Testis (tissue), 3 donors: ENCODE measurements around the gene BAIAP2L1. TPM values are rescaled to one million over a fixed set of nuclear protein-coding genes. Genes with fewer than 3 reads are reported as not detected.
A peak's percentile ranks its signal among the peaks of the same experiment; 100 is the strongest.

Experiments used
- DNase-seq: peaks from one replicate; pipeline ENCODE4 v3.0.0-alpha.2; 2019
- H3K27ac ChIP-seq, 2 donors: fragments of 200-600 bp; sonication (generic); one replicate each; pipeline ENCODE4 v1.5.1; 2019
- H3K27me3 ChIP-seq: fragments of 200-600 bp; sonication (generic); one replicate; pipeline ENCODE4 v1.5.1; 2019
- H3K36me3 ChIP-seq: fragments of 200-600 bp; sonication (generic); one replicate; pipeline ENCODE4 v1.5.1; 2017; ENCODE audit warnings: low read depth; ENCODE audit errors: missing control alignments
- H3K4me1 ChIP-seq: fragments of 200-600 bp; sonication (generic); one replicate; pipeline ENCODE4 v1.5.1; 2019
- H3K4me3 ChIP-seq, 2 donors: fragments of 200-600 bp; sonication (generic); one replicate each; pipeline ENCODE4 v1.5.1; 2017 to 2019
- H3K9me3 ChIP-seq: fragments of 200-600 bp; sonication (generic); one replicate; pipeline ENCODE4 v1.5.1; 2017
- CTCF ChIP-seq, 3 experiments: fragments of 450-650 bp in 2 of 3; fragments of 200-600 bp in 1 of 3; sonication (generic) in 1 of 3; IDR thresholded peaks; one replicate each; pipeline ENCODE4 v1.5.1; 2016 to 2019; ENCODE audit warnings: antibody characterized with exemption in 3 of 3, mild to moderate bottlenecking in 2 of 3, moderate library complexity in 1 of 3
- POLR2A ChIP-seq: fragments of 450-650 bp; IDR thresholded peaks from one replicate; pipeline ENCODE4 v1.6.1; 2017; ENCODE audit warnings: antibody characterized with exemption, mild to moderate bottlenecking, moderate library complexity
- WGBS, 2 donors: methylation state at CpG; one replicate each; pipeline ENCODE4 v1.1.5; 2018; 5-methylcytosine and 5-hydroxymethylcytosine counted together
- intact Hi-C: fragments of 100-400 bp; cut with DNase I; formaldehyde crosslinking; loops from one replicate; pipeline ENCODE4 v1.15.1; 2023; ENCODE audit warnings: low total_unique reads
- polyA plus RNA-seq: library from polyadenylated mRNA; stranded (reverse); fragments of 350-450 nt; fragmentation: Illumina TruSeq; extraction: RNeasy Lipid Tissue Mini Kit (QIAGEN cat#74804); gene quantifications from one replicate; pipeline ENCODE4 v1.2.3, GENCODE V29; 2014; ENCODE audit warnings: low read depth, low replicate concordance; ENCODE audit not compliant: insufficient read depth
- total RNA-seq, 2 donors: library from RNA; depleted of rRNA; stranded (reverse); fragments of >200 nt; gene quantifications; one replicate each; pipeline ENCODE4 v1.2.3, GENCODE V29; 2016

The BAIAP2L1 gene
- total and polyA plus RNA-seq, 3 donors from 2014 or later: 16.8 to 24.2 (median 23.5) TPM

- Histone ChIP-seq H3K9me3 (no peaks in the 10 kb centered on the region), H3K4me1 (peaks cover 36% of the 10 kb centered on the region), H3K27me3 (no peaks in the 10 kb centered on the region), H3K36me3 (no peaks in the 10 kb centered on the region), H3K27ac (peak within 1 kb of the TSS; percentile 94 to 97), H3K4me3 (peak within 1 kb of the TSS; percentile 92 to 100)
- TF ChIP-seq CTCF (IDR thresholded peaks at IDR 0.05) (no peak), POLR2A (no peak)
- intact Hi-C loops: no loop called here
- DNase-seq: peak; percentile 96
- 0% methylated on average over 18 to 38 of the region's 92 CpGs for WGBS, 2 donors
These were observed 119.8 kb downstream of the BAIAP2L1 start, which contains the start of gene BRI3 for GRCh38 chr7:98280791-98281756. Gene BRI3, plus strand, starts transcription at chr7:98281686. Its CDS starts 110 bp downstream, at chr7:98281796.

- H3K9me3 ChIP-seq: no peaks in the 10 kb centered on the region
- peak overlapping the region; percentile 78 to 92 for H3K4me3 ChIP-seq
- no peak for TF ChIP-seq POLR2A
- TF ChIP-seq CTCF (IDR thresholded peaks at IDR 0.05): no peak
- no peak for DNase-seq
- intact Hi-C loops: no loop called here
- peak overlapping the region in 1 of 2 donors; percentile 88 for H3K27ac ChIP-seq
- 30 to 45% methylated on average over 7 of the region's 7 CpGs for WGBS, 2 donors
- peaks cover 28% of the 10 kb centered on the region for H3K4me1 ChIP-seq
- no peaks in the 10 kb centered on the region for H3K36me3 ChIP-seq
- no peaks in the 10 kb centered on the region for H3K27me3 ChIP-seq
These were observed 120.6 kb downstream of the BAIAP2L1 start for GRCh38 chr7:98280296-98280695.

GRCh38 chr7:98278936-98279335 is 122.0 kb downstream of the BAIAP2L1 start:
- intact Hi-C loops: no loop called here
- H3K27me3 ChIP-seq: no peaks in the 10 kb centered on the region
- H3K9me3 ChIP-seq: no peaks in the 10 kb centered on the region
- 82 to 88% methylated on average over 3 to 4 of the region's 4 CpGs for WGBS, 2 donors
- no peaks in the 10 kb centered on the region for H3K36me3 ChIP-seq
- H3K4me1 ChIP-seq: peaks cover 14% of the 10 kb centered on the region
- TF ChIP-seq POLR2A (no peak), CTCF (IDR thresholded peaks at IDR 0.05) (no peak)
- H3K4me3 ChIP-seq: no peak overlapping the region
- H3K27ac ChIP-seq: no peak overlapping the region
- DNase-seq: no peak

GRCh38 chr7:98278408-98278807 is 122.5 kb downstream of the BAIAP2L1 start:
- TF ChIP-seq CTCF (IDR thresholded peaks at IDR 0.05) (no peak), POLR2A (no peak)
- 88 to 94% methylated on average over 5 of the region's 5 CpGs for WGBS, 2 donors

More at GRCh38 chr7:98278408-98278807, 122.5 kb downstream of the BAIAP2L1 start:
- peaks cover 9% of the 10 kb centered on the region for H3K4me1 ChIP-seq
- no peak overlapping the region for H3K4me3 ChIP-seq
- intact Hi-C loops: no loop called here
- no peak for DNase-seq
- H3K27me3 ChIP-seq: no peaks in the 10 kb centered on the region
- no peaks in the 10 kb centered on the region for H3K36me3 ChIP-seq
- no peaks in the 10 kb centered on the region for H3K9me3 ChIP-seq
- no peak overlapping the region for H3K27ac ChIP-seq
